Measurements from ENCODE around the gene THBS4. TPM values are rescaled to one million over a fixed set of nuclear protein-coding genes. Genes with fewer than 3 reads are reported as not detected.

The THBS4 gene
- total and polyA plus RNA-seq, 2 experiments from 2014 or later = 0.80 TPM; not detected in 1

DNA sequence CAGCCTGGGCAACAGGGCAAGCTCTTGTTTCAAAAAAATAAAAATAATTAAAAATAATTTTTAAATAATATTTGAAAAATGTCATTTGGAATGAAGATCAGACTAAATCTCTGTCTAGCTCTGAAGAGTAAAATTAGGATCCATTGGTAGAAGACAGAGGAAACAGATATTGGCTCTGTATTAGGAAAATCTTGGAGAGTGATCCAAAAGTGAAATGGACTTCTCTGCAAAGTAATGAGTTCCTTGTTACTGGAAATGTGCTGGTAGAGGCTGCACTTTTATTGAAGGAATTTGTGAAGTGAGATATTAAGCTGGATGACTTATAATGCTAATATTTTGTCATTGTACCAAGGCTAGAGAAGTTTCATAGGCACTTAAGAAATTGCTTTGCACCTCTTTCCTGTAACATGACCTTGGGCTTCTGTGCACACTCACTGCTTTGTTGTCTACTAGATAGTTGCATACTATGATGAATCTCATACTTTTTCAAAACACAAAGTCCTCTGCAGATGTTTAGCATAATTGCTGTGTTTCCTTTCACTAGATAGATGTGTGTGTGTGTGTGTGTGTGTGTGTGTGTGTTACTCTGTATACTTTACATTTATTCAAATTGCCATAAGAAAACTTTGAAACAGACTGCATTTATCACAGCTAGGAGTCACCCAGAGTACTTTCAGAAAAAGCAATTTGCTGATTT, 13.1 kb downstream of the THBS4 start:
- Histone ChIP-seq H3K36me3 (replicated peaks; ENCODE audit: insufficient read depth, low read depth) (no peaks in the 10 kb centered on the region), H3K4me3 (no peak overlapping the region)

DNA sequence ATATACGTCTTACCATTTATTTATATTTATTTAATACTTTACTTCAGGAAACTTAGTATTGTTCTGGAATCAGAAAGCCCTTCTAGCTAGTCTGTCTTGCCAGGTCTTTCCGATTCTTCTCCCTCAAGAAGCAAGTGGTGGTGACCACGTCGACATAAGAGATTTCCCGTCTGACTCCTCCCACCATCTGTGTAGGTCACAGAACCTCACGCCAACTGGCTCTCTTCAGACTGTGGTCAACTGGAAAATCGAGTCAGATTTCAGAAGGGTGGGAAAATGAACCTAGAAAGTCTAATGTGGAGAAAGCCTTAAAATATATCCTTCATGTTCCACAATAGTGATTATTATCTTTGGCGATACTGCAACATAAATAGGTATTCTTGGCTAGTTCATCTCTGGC, 17.3 kb downstream of the THBS4 start:
- Histone ChIP-seq H3K79me2 (no peaks in the 10 kb centered on the region), H2AFZ (no peak overlapping the region), H3K9me2 (replicated peaks; ENCODE audit: insufficient read depth) (no peaks in the 10 kb centered on the region), H3K9me3 (ENCODE audit: low read depth) (no peaks in the 10 kb centered on the region), H3K4me1 (ENCODE audit: insufficient read depth) (no peaks in the 10 kb centered on the region), H4K20me1 (ENCODE audit: insufficient read depth, poor library complexity, severe bottlenecking) (no peaks in the 10 kb centered on the region), H3K27ac (no peak overlapping the region), H3K4me3 (no peak overlapping the region), H3K36me3 (replicated peaks; ENCODE audit: insufficient read depth, low read depth) (no peaks in the 10 kb centered on the region), H3K27me3 (peaks cover 4% of the 10 kb centered on the region), H3K4me2 (no peak overlapping the region)
- TF ChIP-seq EZH2phosphoT487 (IDR thresholded peaks at IDR 0.05; ENCODE audit: low read depth, severe bottlenecking, unreplicated experiment) = no peak
- TF ChIP-seq, protein P1, sequence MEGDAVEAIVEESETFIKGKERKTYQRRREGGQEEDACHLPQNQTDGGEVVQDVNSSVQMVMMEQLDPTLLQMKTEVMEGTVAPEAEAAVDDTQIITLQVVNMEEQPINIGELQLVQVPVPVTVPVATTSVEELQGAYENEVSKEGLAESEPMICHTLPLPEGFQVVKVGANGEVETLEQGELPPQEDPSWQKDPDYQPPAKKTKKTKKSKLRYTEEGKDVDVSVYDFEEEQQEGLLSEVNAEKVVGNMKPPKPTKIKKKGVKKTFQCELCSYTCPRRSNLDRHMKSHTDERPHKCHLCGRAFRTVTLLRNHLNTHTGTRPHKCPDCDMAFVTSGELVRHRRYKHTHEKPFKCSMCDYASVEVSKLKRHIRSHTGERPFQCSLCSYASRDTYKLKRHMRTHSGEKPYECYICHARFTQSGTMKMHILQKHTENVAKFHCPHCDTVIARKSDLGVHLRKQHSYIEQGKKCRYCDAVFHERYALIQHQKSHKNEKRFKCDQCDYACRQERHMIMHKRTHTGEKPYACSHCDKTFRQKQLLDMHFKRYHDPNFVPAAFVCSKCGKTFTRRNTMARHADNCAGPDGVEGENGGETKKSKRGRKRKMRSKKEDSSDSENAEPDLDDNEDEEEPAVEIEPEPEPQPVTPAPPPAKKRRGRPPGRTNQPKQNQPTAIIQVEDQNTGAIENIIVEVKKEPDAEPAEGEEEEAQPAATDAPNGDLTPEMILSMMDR (IDR thresholded peaks at IDR 0.05; ENCODE audit: poor library complexity) = no peak
- DNase-seq (ENCODE audit: low spot score) = no peak
- WGBS (ENCODE audit: low lambda C conversion rate, missing lambda C conversion rate) = 89% methylated on average over 8 of the region's 8 CpGs

More for the DNA sequence above, 13.1 kb downstream of the THBS4 start:
- no peak for DNase-seq (ENCODE audit: low spot score)
- peaks cover 13% of the 10 kb centered on the region for H3K27me3 ChIP-seq
- H3K9me2 ChIP-seq (replicated peaks; ENCODE audit: insufficient read depth) = no peaks in the 10 kb centered on the region
- no peak for TF ChIP-seq EZH2phosphoT487 (IDR thresholded peaks at IDR 0.05; ENCODE audit: low read depth, severe bottlenecking, unreplicated experiment)
- TF ChIP-seq, protein P1 (IDR thresholded peaks at IDR 0.05; ENCODE audit: poor library complexity) = no peak
- TF ChIP-seq EZH2 (IDR thresholded peaks at IDR 0.05; ENCODE audit: borderline replicate concordance) = no peak
- H3K79me2 ChIP-seq = no peaks in the 10 kb centered on the region
- H2AFZ ChIP-seq = no peak overlapping the region
- no peak overlapping the region for H3K4me2 ChIP-seq
- H3K27ac ChIP-seq = no peak overlapping the region
- no peaks in the 10 kb centered on the region for H3K4me1 ChIP-seq (ENCODE audit: insufficient read depth)
- no peaks in the 10 kb centered on the region for H4K20me1 ChIP-seq (ENCODE audit: insufficient read depth, poor library complexity, severe bottlenecking)
- H3K9me3 ChIP-seq (ENCODE audit: low read depth) = no peaks in the 10 kb centered on the region

DNA sequence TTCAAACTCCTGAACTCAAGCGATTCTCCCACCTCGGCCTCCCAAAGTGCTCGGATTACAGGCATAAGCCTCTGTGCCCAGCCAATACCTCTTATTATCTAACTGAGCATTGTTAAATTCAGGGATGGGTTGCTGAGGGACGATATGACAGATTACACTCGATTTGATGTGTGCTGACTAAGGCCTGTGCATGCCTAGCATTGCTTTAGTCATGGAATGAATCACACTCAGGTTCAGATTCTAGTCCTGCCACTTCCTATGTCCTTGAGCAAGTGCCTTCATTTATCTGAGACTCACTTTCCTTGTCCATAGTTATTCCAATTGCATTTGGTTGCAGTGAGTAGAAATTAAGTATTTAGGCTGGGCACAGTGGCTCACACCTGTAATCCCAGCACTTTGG, 19.5 kb downstream of the THBS4 start:
- Histone ChIP-seq H4K20me1 (ENCODE audit: insufficient read depth, poor library complexity, severe bottlenecking) (no peaks in the 10 kb centered on the region), H3K4me2 (no peak overlapping the region), H3K9me3 (ENCODE audit: low read depth) (no peaks in the 10 kb centered on the region), H3K27ac (no peak overlapping the region), H3K27me3 (peaks cover 4% of the 10 kb centered on the region), H3K9me2 (replicated peaks; ENCODE audit: insufficient read depth) (no peaks in the 10 kb centered on the region), H3K4me3 (no peak overlapping the region), H3K79me2 (no peaks in the 10 kb centered on the region), H3K36me3 (replicated peaks; ENCODE audit: insufficient read depth, low read depth) (no peaks in the 10 kb centered on the region), H3K4me1 (ENCODE audit: insufficient read depth) (no peaks in the 10 kb centered on the region), H2AFZ (no peak overlapping the region)
- 93% methylated on average over 5 of the region's 5 CpGs for WGBS (ENCODE audit: low lambda C conversion rate, missing lambda C conversion rate)
- TF ChIP-seq EZH2phosphoT487 (IDR thresholded peaks at IDR 0.05; ENCODE audit: low read depth, severe bottlenecking, unreplicated experiment) = no peak
- no peak for TF ChIP-seq EZH2 (IDR thresholded peaks at IDR 0.05; ENCODE audit: borderline replicate concordance)
- TF ChIP-seq, protein P1 (IDR thresholded peaks at IDR 0.05; ENCODE audit: poor library complexity) = no peak
- DNase-seq (ENCODE audit: low spot score) = no peak

All from hepatocyte (in vitro differentiated cells).